ENCODE measurements around the gene ZNF724.

GRCh38 chr19:23263396-23263795, 13.2 kb upstream of the ZNF724 start:
- no peak for TF ChIP-seq SP2 (tag by site-specific recombination; IDR thresholded peaks at IDR 0.05)
- TF ChIP-seq KLF9 (tag by site-specific recombination; IDR thresholded peaks at IDR 0.05; ENCODE audit: low read depth), result no peak
- TF ChIP-seq ZNF837 (tag by site-specific recombination; IDR thresholded peaks at IDR 0.05), result no peak
- TF ChIP-seq ZNF112 (tag by site-specific recombination; IDR thresholded peaks at IDR 0.05), result no peak
- TF ChIP-seq BCL11A (tag by site-specific recombination; IDR thresholded peaks at IDR 0.05; ENCODE audit: low read depth), result no peak
- TF ChIP-seq CTCF (tag by site-specific recombination; IDR thresholded peaks at IDR 0.05), result no peak
- no peak for TF ChIP-seq ZNF544 (tag by site-specific recombination; IDR thresholded peaks at IDR 0.05)
- no peak for TF ChIP-seq TSHZ1 (tag by site-specific recombination; IDR thresholded peaks at IDR 0.05; ENCODE audit: borderline replicate concordance)
- no peak for TF ChIP-seq ZNF654 (tag by site-specific recombination; IDR thresholded peaks at IDR 0.05; ENCODE audit: low read depth)
- no peak for TF ChIP-seq ZBTB7A (tag by site-specific recombination; IDR thresholded peaks at IDR 0.05; ENCODE audit: low read depth)
- no peak for TF ChIP-seq ZNF621 (tag by site-specific recombination; IDR thresholded peaks at IDR 0.05)
- TF ChIP-seq ZNF530 (tag by site-specific recombination; IDR thresholded peaks at IDR 0.05; ENCODE audit: low read depth), result no peak

All from HEK293 (cell line).